NOMO-1 (cell line): ENCODE data around the gene FAHD2B.
"Not testable (repeated sequence)": the region's sequence is repeated elsewhere in the genome, so short reads cannot be mapped to it uniquely, and the experiment has no call there.

Source experiments
- DNase-seq, 2 experiments: peaks; one replicate each; lab custom pipeline; 2025; ENCODE audit not compliant: unreplicated experiment in 2 of 2; lab: John Stamatoyannopoulos, UW

Gene FAHD2B

GRCh38 chr2:97094772-97095611, at the start of gene FAHD2B:
TSS of gene FAHD2B (minus strand) at chr2:97094882. CDS start at chr2:97091706, 3,176 bp downstream.
- peak; percentile 37 to 72 for DNase-seq

- DNase-seq = not testable (repeated sequence)
Observed at GRCh38 chr2:97144016-97144415, 49.3 kb upstream of the FAHD2B start.

GRCh38 chr2:97129090-97129489, 34.4 kb upstream of the FAHD2B start:
- DNase-seq = not testable (repeated sequence)

- not testable (repeated sequence) for DNase-seq
Observed at GRCh38 chr2:97113882-97114255, 19.2 kb upstream of the FAHD2B start.

- DNase-seq = not testable (repeated sequence)
Observed at GRCh38 chr2:97113050-97113881, 18.6 kb upstream of the FAHD2B start, which contains the start of gene ANKRD36. TSS of gene ANKRD36 (plus strand) at chr2:97113153. CDS start at chr2:97113740, 587 bp downstream.

GRCh38 chr2:97112320-97113049, 17.8 kb upstream of the FAHD2B start:
- not testable (repeated sequence) for DNase-seq

- DNase-seq = not testable (repeated sequence)
Observed at GRCh38 chr2:97111246-97111645, 16.6 kb upstream of the FAHD2B start.

GRCh38 chr2:97106878-97107277, 12.2 kb upstream of the FAHD2B start:
- DNase-seq = not testable (repeated sequence)

GRCh38 chr2:97098786-97099372, 4.2 kb upstream of the FAHD2B start:
- not testable (repeated sequence) for DNase-seq

- DNase-seq = no peak
Observed at GRCh38 chr2:97095661-97096060, 979 bp upstream of the FAHD2B start.

GRCh38 chr2:97093983-97094771, 505 bp downstream of the FAHD2B start:
- not testable (repeated sequence) for DNase-seq

- not testable (repeated sequence) for DNase-seq
Observed at GRCh38 chr2:97092946-97093345, 1.7 kb downstream of the FAHD2B start.

- not testable (repeated sequence) for DNase-seq
Observed at GRCh38 chr2:97088706-97089105, 6.0 kb downstream of the FAHD2B start.

- not testable (repeated sequence) for DNase-seq
Observed at GRCh38 chr2:97085093-97085492, 9.6 kb downstream of the FAHD2B start.

- not testable (repeated sequence) for DNase-seq
Observed at GRCh38 chr2:97083516-97083915, 11.2 kb downstream of the FAHD2B start.

- not testable (repeated sequence) for DNase-seq
Observed at GRCh38 chr2:97082206-97082605, 12.5 kb downstream of the FAHD2B start.

- DNase-seq = not testable (repeated sequence)
Observed at GRCh38 chr2:97080855-97081254, 13.8 kb downstream of the FAHD2B start.

GRCh38 chr2:97077213-97077612, 17.5 kb downstream of the FAHD2B start:
- not testable (repeated sequence) for DNase-seq

GRCh38 chr2:97070915-97071314, 23.8 kb downstream of the FAHD2B start:
- not testable (repeated sequence) for DNase-seq
